ENCODE measurements around the gene AXIN1. TPM values are rescaled to one million over a fixed set of nuclear protein-coding genes. Genes with fewer than 3 reads are reported as not detected.

AXIN1 gene
- total RNA-seq, 1 donor from 2014 or later, result 22.4 TPM

GRCh38 chr16:287298-287811, 65.2 kb downstream of the AXIN1 start:
- Histone ChIP-seq H3K4me1 (no peaks in the 10 kb centered on the region), H3K27me3 (ENCODE audit: low read depth) (peaks cover 2% of the 10 kb centered on the region), H3K36me3 (peaks cover 51% of the 10 kb centered on the region), H3K4me3 (no peak overlapping the region), H3K27ac (no peak overlapping the region), H3K9me3 (no peaks in the 10 kb centered on the region)
- no peak for TF ChIP-seq CTCF (IDR thresholded peaks at IDR 0.05)
- DNase-seq, result no peak
- intact Hi-C loops (cut with DNase I), result no loop called here
- no peak for ATAC-seq

- H3K27me3 ChIP-seq (ENCODE audit: low read depth), result peaks cover 8% of the 10 kb centered on the region
- intact Hi-C loops (cut with DNase I), result no loop called here
- no peaks in the 10 kb centered on the region for H3K4me1 ChIP-seq
- ATAC-seq (no peak), DNase-seq (no peak)
- H3K36me3 ChIP-seq, result peaks cover 44% of the 10 kb centered on the region
- no peak overlapping the region for H3K27ac ChIP-seq
- H3K4me3 ChIP-seq, result no peak overlapping the region
- no peak for TF ChIP-seq CTCF (IDR thresholded peaks at IDR 0.05)
- no peaks in the 10 kb centered on the region for H3K9me3 ChIP-seq
Observed at GRCh38 chr16:286491-287297, 65.8 kb downstream of the AXIN1 start.

GRCh38 chr16:285146-286055, 67.1 kb downstream of the AXIN1 start:
- H3K27me3 ChIP-seq (ENCODE audit: low read depth), result peaks cover 20% of the 10 kb centered on the region
- no peak overlapping the region for H3K4me3 ChIP-seq
- peaks cover 7% of the 10 kb centered on the region for H3K4me1 ChIP-seq
- ATAC-seq (no peak), DNase-seq (no peak)
- TF ChIP-seq CTCF (IDR thresholded peaks at IDR 0.05), result no peak
- H3K27ac ChIP-seq, result no peak overlapping the region
- peaks cover 31% of the 10 kb centered on the region for H3K36me3 ChIP-seq
- no peaks in the 10 kb centered on the region for H3K9me3 ChIP-seq
- intact Hi-C loops (cut with DNase I), result no loop called here

- Histone ChIP-seq H3K27ac (no peak overlapping the region), H3K36me3 (peaks cover 24% of the 10 kb centered on the region), H3K4me1 (peaks cover 7% of the 10 kb centered on the region), H3K4me3 (no peak overlapping the region), H3K27me3 (ENCODE audit: low read depth) (peaks cover 27% of the 10 kb centered on the region), H3K9me3 (no peaks in the 10 kb centered on the region)
- ATAC-seq (no peak), DNase-seq (no peak)
- TF ChIP-seq CTCF (IDR thresholded peaks at IDR 0.05), result no peak
- intact Hi-C loops (cut with DNase I), result no loop called here
Observed at GRCh38 chr16:284204-285120, 68.1 kb downstream of the AXIN1 start.

Measured in lower lobe of right lung (tissue), 2 donors.